HG03095 (cell line): Measurements from ENCODE around the gene TOMM70.
"Not testable (repeated sequence)": the region's sequence is repeated elsewhere in the genome, so short reads cannot be mapped to it uniquely, and the experiment has no call there.

ENCODE experiments used
- ATAC-seq: cut with Tn5 transposase; IDR thresholded peaks from one replicate; pipeline ENCODE4 v1.9.1; 2021; ENCODE audit warnings: moderate library complexity; ENCODE audit not compliant: unreplicated experiment

Gene TOMM70

GRCh38 chr3:100368441-100368840 lies 32.4 kb downstream of the TOMM70 start:
- ATAC-seq = no peak

- ATAC-seq = no peak
These were observed 34.5 kb downstream of the TOMM70 start for GRCh38 chr3:100366424-100366823.

- ATAC-seq = no peak
These were observed 36.5 kb downstream of the TOMM70 start for GRCh38 chr3:100364421-100364820.

- ATAC-seq = no peak
These were observed 39.0 kb downstream of the TOMM70 start for GRCh38 chr3:100361897-100362296.

GRCh38 chr3:100360757-100361496 lies 40.0 kb downstream of the TOMM70 start:
- no peak for ATAC-seq

GRCh38 chr3:100359035-100359434 lies 41.9 kb downstream of the TOMM70 start:
- no peak for ATAC-seq

GRCh38 chr3:100358413-100358812 lies 42.5 kb downstream of the TOMM70 start:
- ATAC-seq = no peak

GRCh38 chr3:100354850-100355249 lies 46.0 kb downstream of the TOMM70 start:
- no peak for ATAC-seq

GRCh38 chr3:100352296-100353231 lies 48.3 kb downstream of the TOMM70 start:
- ATAC-seq = no peak

- not testable (repeated sequence) for ATAC-seq
These were observed 49.1 kb downstream of the TOMM70 start for GRCh38 chr3:100351770-100352169.

GRCh38 chr3:100348727-100349126 lies 52.2 kb downstream of the TOMM70 start:
- no peak for ATAC-seq

- ATAC-seq = no peak
These were observed 60.4 kb downstream of the TOMM70 start for GRCh38 chr3:100340527-100340926.

- no peak for ATAC-seq
These were observed 61.1 kb downstream of the TOMM70 start for GRCh38 chr3:100339786-100340185.

- ATAC-seq = no peak
These were observed 62.0 kb downstream of the TOMM70 start for GRCh38 chr3:100338911-100339310.

GRCh38 chr3:100336229-100336628 lies 64.7 kb downstream of the TOMM70 start:
- ATAC-seq = not testable (repeated sequence)

GRCh38 chr3:100335434-100335833 lies 65.5 kb downstream of the TOMM70 start:
- ATAC-seq = peak; percentile 43

- peak; percentile 96 for ATAC-seq
These were observed 66.2 kb downstream of the TOMM70 start, which contains the start of gene NIT2 for GRCh38 chr3:100334488-100335351. Gene NIT2, plus strand, starts transcription at chr3:100334757. Its CDS starts 35 bp downstream, at chr3:100334792.

- peak; percentile 23 for ATAC-seq
These were observed 66.9 kb downstream of the TOMM70 start for GRCh38 chr3:100333970-100334487.

- no peak for ATAC-seq
These were observed 67.8 kb downstream of the TOMM70 start for GRCh38 chr3:100333051-100333450.

GRCh38 chr3:100331660-100332059 lies 69.2 kb downstream of the TOMM70 start:
- ATAC-seq = no peak

GRCh38 chr3:100330651-100331050 lies 70.2 kb downstream of the TOMM70 start:
- ATAC-seq = no peak
